GM18499 (cell line): ENCODE measurements around the gene ZNF366.
A peak's percentile ranks its signal among the peaks of the same experiment; 100 is the strongest.

Experiments
- ATAC-seq: cut with Tn5 transposase; IDR thresholded peaks from one replicate; pipeline ENCODE4 v1.9.1; 2021; ENCODE audit warnings: moderate number of reproducible peaks; ENCODE audit not compliant: insufficient read depth, unreplicated experiment

Gene ZNF366

GRCh38 chr5:72470826-72471225 lies 36.4 kb downstream of the ZNF366 start:
- ATAC-seq: no peak

DNA sequence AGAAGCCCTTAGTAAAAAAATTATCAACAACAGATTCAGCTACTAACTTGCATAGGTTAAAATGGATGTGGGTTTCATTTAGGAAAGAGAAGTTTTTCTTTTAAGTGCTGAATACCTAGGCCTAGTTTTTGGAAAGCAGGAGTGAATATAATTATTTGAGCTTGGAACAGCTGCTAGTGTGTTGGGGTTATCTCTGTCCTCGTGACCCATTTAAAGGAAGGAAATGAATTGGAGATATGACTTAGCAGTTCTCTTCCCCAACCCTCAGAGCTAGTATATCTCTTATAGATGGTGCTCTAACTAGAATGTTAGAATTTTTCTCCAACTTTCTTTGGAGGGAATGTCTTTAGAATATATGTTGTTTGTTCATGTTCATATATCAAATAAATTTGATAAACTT lies 38.6 kb downstream of the ZNF366 start:
- ATAC-seq: no peak

GRCh38 chr5:72468024-72468423 lies 39.2 kb downstream of the ZNF366 start:
- ATAC-seq: no peak

DNA sequence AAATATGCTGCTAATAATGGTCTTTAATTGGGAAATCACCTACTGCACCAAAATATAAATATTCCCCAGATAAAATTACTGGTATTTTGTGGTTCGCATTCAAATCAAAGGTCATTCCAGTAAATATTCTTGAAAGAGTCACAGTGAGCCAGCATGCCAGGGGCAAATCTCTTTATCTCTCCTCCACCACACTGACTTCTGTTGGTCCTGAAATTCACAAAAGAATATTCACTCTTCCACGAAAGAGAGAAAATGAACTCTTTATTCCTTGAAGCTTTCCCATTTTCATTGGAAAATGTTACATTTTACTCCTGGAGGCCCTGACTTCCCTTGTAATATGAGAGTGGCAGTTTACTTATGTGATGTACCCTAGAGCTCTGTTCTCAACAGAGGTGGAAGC lies 39.7 kb downstream of the ZNF366 start:
- ATAC-seq: no peak

DNA sequence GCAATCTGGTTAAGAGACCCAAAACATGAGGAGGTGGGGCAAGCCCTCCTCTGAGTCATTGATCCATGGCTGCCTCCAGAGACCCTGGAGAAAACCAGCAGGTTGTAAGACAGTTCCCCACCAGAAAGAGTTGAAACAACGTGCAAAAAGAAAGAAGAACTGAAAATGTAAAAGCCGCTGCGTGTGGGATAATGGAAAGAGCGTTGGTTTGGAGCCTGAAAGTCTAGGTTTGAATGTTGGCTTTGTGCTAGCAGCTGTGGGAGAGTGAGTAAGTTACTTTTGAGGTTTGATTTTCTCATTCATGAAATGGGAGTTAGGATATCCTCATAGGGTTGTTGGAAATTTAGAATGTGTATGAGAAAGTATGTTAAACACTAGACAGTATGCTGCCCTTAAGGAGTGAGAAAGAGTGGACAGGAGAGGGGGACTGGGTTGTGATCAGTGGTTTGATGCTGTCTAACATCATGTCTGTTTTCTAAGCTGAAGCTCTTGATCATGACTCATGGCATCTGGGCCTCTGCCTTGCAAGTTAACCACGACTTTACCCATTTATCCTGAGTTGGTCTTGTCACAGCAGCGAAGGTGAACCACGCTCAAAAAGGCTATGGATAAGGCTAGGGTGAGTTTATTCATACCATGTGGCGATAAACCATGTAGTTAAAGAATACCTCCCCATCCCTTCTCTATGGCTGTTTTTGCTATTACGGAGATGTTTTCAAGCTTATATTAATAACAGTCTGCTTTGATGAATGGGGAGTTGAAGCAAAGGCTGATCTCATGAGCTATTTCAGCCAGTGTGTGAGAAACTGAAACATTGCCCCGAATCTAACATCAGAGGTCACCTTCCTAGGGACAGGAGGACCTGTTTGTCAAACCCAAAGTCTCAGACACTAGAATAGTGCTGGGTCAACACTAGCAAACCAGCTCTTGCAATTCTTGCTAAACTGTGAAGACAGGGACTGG lies 41.3 kb downstream of the ZNF366 start:
- peak; percentile 63 for ATAC-seq

DNA sequence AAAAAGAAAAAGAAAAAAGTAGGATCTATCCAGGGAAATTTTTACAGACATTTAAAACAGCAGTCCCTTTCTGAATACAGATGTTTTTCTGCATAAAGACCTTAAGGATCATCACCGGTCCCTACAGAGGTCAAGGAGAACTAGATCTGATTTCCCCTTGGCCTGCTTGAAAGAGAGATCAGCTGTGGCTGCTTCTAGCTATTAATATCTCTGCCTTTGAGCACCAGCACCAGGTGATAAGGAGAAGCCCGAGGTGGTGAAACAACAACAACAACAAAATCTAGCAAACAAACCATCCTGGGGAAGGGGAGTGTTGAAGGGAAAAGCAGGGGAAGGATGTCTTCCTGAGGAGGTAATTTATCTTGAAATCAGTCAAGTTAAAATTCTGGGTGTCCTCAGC lies 42.1 kb downstream of the ZNF366 start:
- ATAC-seq: peak; percentile 3

- ATAC-seq: no peak
Measured at GRCh38 chr5:72464071-72464470, 43.1 kb downstream of the ZNF366 start.

DNA sequence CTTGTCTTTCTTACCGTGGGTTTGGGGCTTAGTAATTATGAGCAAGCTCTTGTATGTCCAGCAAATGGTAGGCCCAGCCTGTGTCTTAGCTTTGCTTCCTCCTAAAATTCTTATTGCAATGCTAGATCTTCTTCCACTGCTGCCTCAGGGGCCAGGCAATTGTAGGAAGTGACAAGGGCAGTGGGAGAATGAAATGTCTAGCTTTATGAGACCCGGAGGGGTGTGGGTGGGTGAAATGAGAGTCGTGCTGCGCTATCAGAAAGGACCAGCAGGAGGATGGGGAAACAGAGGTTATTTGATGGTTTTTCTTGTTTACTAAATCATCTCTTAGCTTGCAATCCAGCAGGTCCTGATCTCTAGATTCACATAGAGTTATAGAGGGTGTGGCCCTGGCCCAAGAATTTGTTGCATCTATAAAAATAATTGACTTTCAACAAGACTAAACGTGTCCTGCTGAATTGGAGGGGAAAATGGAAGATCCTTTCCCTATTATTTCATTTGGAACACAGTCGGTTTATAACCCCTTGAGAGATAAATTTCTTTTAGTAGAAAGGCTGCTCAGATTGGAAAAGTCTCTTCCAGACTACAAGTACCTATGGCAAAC lies 43.7 kb downstream of the ZNF366 start:
- ATAC-seq: no peak

DNA sequence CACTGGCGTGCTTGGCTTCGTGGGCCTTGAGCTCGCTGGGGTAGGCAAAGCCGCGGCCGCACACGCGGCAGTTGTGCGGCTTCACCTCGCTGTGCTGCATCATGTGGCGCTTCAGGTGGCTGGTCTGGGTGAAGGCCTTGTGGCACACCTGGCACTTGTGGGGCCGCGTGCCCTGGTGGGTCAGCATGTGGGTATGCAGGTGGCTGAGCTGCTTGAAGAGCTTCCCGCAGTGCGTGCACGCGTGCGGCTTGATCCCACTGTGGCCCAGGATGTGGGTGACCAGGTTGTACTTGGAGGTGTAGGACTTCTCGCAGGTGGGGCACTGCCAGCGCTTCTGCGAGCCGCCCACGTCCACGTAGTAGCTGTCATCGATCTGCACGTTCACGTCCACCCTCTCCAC lies 46.8 kb downstream of the ZNF366 start:
- ATAC-seq: no peak

DNA sequence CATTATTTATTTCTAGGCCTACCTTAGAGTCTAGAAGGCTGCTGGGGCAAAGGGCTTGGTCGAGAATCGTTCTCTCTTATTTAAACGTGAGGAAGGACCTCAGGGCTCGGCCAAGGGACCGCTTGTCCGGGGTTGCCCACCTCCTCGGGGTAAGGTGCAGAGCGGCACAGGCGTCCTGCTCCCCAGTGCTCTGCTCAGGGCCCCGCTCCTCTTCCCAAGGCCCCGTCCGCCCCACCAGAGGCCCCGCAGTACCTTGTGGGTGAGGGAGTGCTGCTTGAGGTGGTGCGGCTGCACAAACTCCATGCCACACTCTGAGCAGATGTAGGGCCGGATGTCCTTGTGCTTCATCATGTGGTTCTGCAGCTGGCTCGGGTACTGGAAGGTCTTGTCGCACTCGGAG lies 47.3 kb downstream of the ZNF366 start:
- no peak for ATAC-seq

- no peak for ATAC-seq
Measured at GRCh38 chr5:72459089-72459661, 48.0 kb downstream of the ZNF366 start.

DNA sequence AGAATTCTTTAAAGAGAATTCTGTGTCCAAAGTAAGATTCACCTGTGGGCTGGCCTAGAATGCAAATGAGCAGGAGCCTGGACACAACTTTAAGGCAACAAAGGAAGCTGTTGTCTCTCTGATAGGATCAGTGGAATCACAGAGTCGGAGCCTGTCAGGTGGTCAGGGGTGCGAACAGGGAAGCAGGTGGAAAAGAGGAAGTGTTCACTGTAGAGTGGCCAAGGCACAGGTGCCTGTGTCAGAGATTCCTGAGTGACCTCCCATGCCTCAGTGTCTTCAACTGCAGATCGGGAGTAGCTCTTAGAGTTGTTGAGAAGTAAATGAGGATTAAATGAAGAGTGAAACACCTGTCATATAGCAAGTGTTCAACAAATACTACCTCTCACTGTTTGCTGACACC lies 48.8 kb downstream of the ZNF366 start:
- no peak for ATAC-seq

GRCh38 chr5:72457491-72457890 lies 49.7 kb downstream of the ZNF366 start:
- no peak for ATAC-seq

DNA sequence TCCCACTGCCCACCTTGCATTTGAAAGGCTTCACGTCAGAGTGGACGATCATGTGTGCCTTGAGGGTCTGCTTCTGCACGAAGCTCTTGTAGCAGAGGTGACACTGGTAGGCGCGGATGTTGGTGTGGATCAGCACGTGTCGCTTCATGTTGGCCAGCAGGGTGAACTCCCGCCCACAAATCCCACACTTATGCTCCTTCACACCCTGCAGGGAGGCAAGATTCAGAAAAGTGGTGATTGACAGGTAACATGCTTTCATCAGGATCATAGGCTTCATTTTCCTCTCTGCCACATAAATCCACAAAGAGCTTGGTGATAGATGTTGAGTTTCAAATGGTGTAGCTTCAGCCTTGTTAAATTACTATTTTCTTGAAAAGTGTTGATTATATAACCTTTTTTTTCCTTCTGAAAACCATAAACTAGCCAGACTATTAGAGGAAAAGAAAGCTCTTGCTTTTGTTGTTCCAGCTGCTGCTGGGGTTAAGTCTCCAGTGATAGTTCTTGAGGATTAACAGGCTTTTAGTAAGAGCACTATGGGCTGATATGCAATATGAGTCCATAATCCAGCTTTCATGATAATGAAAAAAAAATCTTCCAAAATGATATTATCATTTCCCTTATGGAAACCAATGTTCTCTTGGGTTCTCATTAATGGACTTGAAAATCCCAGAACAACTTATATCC lies 50.7 kb downstream of the ZNF366 start:
- no peak for ATAC-seq

DNA sequence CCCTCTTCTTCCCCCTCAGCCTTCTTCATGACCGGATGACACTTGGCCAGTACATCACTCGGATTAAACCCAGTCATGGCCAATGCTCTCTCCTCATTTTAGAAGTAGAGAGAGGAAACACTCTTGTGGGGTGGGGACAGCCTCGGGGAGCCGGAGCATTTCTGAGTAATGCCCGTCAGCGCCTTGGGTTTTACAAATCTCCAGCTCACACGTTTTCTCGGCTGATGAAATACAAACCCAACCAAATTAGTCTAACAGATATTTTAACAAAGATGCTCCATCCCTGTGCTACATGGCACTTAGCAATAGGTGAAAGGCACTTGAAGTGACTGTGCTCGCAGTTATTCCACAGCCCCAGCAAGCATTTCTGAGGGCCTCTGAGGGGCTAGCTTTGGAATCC lies 51.7 kb downstream of the ZNF366 start:
- no peak for ATAC-seq

GRCh38 chr5:72454996-72455395 lies 52.2 kb downstream of the ZNF366 start:
- ATAC-seq: no peak

DNA sequence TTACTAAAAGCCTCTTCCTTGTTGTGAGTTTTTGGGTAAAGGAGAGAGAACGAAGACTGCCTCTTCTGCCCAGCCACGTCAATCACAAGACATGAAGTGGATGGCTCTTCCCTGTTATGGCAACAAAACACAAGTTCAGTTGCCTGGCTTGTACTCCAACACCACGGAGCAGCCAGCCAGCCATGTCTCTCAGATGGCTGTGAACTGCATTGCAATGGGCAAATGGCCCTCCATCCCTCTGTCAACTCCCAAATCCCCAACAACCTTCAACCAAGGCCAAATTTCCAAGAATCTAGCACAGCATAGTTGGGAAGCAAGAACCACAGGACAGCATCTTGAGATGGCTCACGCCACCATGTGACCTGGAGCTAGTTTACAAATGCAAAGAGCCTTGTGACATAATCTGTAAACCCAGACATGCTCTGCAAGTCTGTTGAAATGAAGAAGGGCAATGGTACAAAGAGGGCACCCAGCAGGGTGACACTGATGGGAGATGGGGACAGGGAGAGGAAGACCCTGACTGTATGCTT lies 53.9 kb downstream of the ZNF366 start:
- no peak for ATAC-seq

GRCh38 chr5:72452515-72453245 lies 54.5 kb downstream of the ZNF366 start:
- no peak for ATAC-seq

GRCh38 chr5:72451741-72452505 lies 55.3 kb downstream of the ZNF366 start:
- ATAC-seq: peak; percentile 77
